HEK293 (cell line): ENCODE measurements around the gene GLCCI1.

Experiments used
- TF ChIP-seq, protein P1 (sequence below): fragments of 450-650 bp; formaldehyde crosslinking; IDR thresholded peaks from 2 replicates; pipeline ENCODE4 v1.5.1; 2016; ENCODE audit warnings: missing biosample characterization, missing genetic modification characterization
- TF ChIP-seq, protein P2 (sequence below): fragments of 450-650 bp; formaldehyde crosslinking; IDR thresholded peaks from 2 replicates; pipeline ENCODE4 v1.5.1; 2016; ENCODE audit warnings: missing biosample characterization, missing genetic modification characterization

GRCh38 chr7:8070451-8071180 is 102.0 kb downstream of the GLCCI1 start:
- TF ChIP-seq, protein P1, sequence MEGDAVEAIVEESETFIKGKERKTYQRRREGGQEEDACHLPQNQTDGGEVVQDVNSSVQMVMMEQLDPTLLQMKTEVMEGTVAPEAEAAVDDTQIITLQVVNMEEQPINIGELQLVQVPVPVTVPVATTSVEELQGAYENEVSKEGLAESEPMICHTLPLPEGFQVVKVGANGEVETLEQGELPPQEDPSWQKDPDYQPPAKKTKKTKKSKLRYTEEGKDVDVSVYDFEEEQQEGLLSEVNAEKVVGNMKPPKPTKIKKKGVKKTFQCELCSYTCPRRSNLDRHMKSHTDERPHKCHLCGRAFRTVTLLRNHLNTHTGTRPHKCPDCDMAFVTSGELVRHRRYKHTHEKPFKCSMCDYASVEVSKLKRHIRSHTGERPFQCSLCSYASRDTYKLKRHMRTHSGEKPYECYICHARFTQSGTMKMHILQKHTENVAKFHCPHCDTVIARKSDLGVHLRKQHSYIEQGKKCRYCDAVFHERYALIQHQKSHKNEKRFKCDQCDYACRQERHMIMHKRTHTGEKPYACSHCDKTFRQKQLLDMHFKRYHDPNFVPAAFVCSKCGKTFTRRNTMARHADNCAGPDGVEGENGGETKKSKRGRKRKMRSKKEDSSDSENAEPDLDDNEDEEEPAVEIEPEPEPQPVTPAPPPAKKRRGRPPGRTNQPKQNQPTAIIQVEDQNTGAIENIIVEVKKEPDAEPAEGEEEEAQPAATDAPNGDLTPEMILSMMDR (tag by site-specific recombination): no peak
- TF ChIP-seq, protein P2, sequence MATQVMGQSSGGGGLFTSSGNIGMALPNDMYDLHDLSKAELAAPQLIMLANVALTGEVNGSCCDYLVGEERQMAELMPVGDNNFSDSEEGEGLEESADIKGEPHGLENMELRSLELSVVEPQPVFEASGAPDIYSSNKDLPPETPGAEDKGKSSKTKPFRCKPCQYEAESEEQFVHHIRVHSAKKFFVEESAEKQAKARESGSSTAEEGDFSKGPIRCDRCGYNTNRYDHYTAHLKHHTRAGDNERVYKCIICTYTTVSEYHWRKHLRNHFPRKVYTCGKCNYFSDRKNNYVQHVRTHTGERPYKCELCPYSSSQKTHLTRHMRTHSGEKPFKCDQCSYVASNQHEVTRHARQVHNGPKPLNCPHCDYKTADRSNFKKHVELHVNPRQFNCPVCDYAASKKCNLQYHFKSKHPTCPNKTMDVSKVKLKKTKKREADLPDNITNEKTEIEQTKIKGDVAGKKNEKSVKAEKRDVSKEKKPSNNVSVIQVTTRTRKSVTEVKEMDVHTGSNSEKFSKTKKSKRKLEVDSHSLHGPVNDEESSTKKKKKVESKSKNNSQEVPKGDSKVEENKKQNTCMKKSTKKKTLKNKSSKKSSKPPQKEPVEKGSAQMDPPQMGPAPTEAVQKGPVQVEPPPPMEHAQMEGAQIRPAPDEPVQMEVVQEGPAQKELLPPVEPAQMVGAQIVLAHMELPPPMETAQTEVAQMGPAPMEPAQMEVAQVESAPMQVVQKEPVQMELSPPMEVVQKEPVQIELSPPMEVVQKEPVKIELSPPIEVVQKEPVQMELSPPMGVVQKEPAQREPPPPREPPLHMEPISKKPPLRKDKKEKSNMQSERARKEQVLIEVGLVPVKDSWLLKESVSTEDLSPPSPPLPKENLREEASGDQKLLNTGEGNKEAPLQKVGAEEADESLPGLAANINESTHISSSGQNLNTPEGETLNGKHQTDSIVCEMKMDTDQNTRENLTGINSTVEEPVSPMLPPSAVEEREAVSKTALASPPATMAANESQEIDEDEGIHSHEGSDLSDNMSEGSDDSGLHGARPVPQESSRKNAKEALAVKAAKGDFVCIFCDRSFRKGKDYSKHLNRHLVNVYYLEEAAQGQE (tag by site-specific recombination): no peak
